Stomach (tissue), 4 donors: ENCODE measurements around the gene EVC2.

Experiments used
- CTCF ChIP-seq, 7 experiments: fragments of 450-650 bp in 4 of 7; fragments of 200-600 bp in 3 of 7; sonication (generic) in 3 of 7; IDR thresholded peaks; one replicate each; pipeline ENCODE4 v1.5.1; 2016 to 2019; ENCODE audit warnings: antibody characterized with exemption in 7 of 7, control low read depth in 2 of 7, mild to moderate bottlenecking in 1 of 7
- EP300 ChIP-seq: sonication (generic); formaldehyde crosslinking; IDR thresholded peaks from one replicate; pipeline ENCODE4 v1.6.1; 2017; ENCODE audit warnings: antibody characterized with exemption
- POLR2A ChIP-seq, 4 donors: fragments of 450-650 bp; IDR thresholded peaks; one replicate each; pipeline ENCODE4 v1.6.1; 2016; ENCODE audit warnings: antibody characterized with exemption in 4 of 4, control low read depth in 2 of 4, mild to moderate bottlenecking in 1 of 4, moderate library complexity in 1 of 4
- POLR2AphosphoS5 ChIP-seq, 3 donors: sonication (generic); formaldehyde crosslinking; IDR thresholded peaks; one replicate each; pipeline ENCODE4 v1.6.1; 2016; ENCODE audit warnings: antibody characterized with exemption in 3 of 3

- no peak for TF ChIP-seq CTCF (IDR thresholded peaks at IDR 0.05)
- no peak for TF ChIP-seq POLR2AphosphoS5 (IDR thresholded peaks at IDR 0.05)
- no peak for TF ChIP-seq EP300
- no peak for TF ChIP-seq POLR2A (IDR thresholded peaks at IDR 0.05)
These were observed 7.9 kb downstream of the EVC2 start for GRCh38 chr4:5700459-5700858.
